Measurements from ENCODE around the gene BUB1B. TPM values are rescaled to one million over a fixed set of nuclear protein-coding genes. Genes with fewer than 3 reads are reported as not detected.

BUB1B gene
- total RNA-seq, 1 donor from 2014 or later = 11.4 TPM

DNA sequence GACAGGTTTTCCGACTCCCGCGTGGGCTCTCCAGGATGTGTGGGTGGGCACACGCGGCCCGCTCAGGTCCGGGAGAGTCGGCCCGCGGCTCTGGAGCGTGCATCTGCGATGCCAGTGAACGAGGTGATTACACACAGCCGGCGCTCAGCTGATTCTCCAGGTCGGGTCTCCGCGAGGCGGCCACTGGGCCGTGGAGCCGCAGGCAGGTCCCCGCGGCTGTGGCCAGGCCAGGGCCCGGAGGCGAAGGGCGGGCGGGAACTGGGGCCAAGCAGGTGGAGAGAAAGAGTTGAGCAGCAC is 91.2 kb downstream of the BUB1B start:
- no peak for DNase-seq (ENCODE audit: low spot score in 2 of 2)
- no peak for FAIRE-seq

DNA sequence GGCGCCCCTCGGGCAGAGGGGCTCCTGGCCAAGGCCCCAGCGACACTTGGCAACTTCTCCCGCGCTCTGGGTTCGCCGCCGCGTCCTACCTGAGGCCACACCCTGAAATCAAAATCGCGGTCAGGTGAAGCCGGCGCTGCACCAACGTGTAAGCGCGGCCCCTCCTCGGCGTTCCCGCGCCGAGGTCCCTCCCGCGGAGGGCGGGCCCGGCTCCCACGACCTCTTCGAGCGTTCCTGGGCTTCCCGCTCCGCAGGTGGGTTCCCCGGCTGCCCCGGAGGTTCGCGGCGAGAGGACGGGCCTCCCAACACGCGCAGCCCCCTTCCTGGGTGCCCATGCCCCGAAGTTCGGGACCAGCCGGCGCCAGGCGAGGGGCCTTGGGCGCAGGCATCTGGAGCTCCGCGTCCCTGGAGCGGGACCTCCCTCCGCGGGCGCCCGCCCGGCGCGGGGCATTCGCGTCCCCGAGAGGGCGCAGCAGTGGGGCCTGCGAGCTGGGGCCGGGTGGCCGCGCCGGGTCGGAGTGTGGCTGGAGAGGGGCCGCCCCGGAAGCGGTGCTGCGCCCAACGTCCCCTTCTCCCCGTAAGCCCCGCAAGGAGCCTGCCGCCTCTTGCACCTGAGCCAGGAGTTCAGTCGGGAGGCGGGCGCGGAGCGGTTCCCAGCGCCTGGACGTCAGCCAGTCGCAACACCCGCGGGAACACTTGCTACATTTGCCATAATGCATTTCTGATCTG is 91.7 kb downstream of the BUB1B start:
- no peak for DNase-seq (ENCODE audit: low spot score in 2 of 2)
- no peak for FAIRE-seq

DNA sequence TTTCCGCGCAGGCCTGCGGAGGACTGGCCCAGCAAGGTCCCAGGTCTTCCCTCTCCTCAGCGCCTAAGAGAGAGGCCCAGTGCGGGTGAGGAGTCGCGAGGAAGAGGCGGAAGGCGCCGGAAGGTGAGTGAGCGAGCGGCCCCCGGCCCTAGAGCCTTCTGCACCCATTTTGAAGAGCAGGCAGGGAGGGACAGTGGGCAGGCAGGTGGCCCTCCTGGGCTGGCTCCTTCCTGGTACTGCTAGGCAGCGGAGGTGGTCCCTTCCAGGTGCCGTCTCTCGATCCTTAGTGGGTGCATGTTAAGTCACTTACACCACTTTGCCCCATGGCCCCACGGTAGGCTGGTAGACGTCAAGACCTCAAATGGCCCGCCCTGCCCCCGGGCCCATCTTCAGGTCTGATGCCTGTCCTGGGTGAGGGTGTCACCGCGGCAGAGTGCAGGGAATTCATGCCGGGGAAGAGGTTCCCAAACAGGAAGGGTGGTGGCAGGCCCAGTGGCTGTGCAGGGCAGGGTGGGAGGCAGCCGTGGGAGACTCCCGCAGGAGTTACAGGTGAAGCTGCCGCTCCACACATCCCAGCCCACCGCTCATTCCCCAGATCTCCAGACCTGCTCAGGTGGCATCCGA is 92.4 kb downstream of the BUB1B start:
- FAIRE-seq = no peak
- no peak for DNase-seq (ENCODE audit: low spot score in 2 of 2)

DNA sequence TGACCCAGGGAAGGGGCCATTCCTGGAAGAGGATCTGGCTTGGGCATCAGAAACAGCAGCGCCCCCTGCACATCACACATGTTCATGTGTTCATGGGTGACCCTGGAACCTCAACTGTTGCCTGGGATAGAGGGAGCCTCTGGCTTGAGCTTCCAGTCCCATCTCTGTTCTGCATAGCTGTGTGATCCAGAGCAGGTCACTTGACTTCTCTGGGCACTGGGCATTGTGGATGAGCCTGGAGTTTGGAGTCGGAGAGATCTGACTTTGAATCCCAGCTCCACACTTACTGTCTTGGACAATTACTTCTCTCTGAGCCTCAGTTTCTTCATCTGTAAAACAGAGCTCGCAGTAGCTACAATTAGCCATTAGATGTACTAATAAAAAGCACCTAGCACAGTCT is 93.6 kb downstream of the BUB1B start:
- FAIRE-seq (no peak), DNase-seq (ENCODE audit: low spot score in 2 of 2) (no peak)

- no peak for FAIRE-seq
These were observed 94.2 kb downstream of the BUB1B start for GRCh38 chr15:40255033-40255432.

GRCh38 chr15:40256638-40257235 is 95.9 kb downstream of the BUB1B start:
- DNase-seq (ENCODE audit: low spot score in 2 of 2) = no peak
- no peak for FAIRE-seq

More at GRCh38 chr15:40255033-40255432, 94.2 kb downstream of the BUB1B start:
- no peak for DNase-seq (ENCODE audit: low spot score in 2 of 2)

- FAIRE-seq (no peak), DNase-seq (ENCODE audit: low spot score in 2 of 2) (no peak)
These were observed 97.0 kb downstream of the BUB1B start for GRCh38 chr15:40257656-40258450.

DNA sequence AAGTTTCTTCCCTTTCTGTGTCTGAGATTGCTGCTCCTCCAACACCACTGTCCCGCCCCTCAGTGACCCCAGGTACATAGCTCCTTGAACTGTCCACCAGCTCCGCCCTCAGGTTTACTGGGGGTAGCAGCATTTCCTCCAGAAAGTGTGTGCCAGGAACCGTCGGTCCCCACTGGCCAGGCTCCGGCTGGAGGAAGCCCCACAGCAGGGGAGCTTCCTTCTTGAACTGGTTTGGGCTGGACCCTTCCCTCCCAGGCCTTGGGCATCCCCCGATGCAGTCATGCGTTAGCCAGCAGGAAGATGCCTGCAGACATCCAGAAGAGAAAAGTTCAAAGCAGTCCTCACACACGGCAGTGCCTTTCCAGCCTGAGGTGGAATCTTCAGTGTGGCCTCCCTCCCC is 97.7 kb downstream of the BUB1B start:
- FAIRE-seq (no peak), DNase-seq (ENCODE audit: low spot score in 2 of 2) (no peak)

DNA sequence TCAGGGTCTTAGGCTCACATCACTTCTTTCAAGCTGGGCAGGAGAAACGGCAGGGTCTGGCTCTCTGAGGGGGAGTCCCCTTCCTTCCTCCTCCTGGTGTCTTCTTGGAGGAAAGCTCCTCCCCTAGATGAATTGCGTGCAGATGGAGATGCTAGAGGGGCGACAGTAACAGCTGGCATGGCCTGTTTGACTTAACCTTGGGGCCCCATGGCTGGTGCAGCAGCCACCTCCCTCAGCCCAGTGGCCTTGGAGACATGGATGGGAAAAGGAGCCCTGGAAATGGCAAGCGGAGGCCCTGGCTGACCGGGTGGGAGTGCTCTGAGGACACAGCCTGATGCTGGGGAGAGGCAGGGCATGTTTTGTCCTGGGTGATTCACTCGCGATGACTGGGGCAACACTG is 98.2 kb downstream of the BUB1B start:
- DNase-seq (ENCODE audit: low spot score in 2 of 2) (no peak), FAIRE-seq (no peak)

GRCh38 chr15:40263024-40263754 is 102.3 kb downstream of the BUB1B start:
- DNase-seq (ENCODE audit: low spot score in 2 of 2) (no peak), FAIRE-seq (no peak)

GRCh38 chr15:40264321-40265153 is 103.7 kb downstream of the BUB1B start:
- no peak for FAIRE-seq
- no peak for DNase-seq (ENCODE audit: low spot score in 2 of 2)

- FAIRE-seq = no peak
- DNase-seq (ENCODE audit: low spot score in 2 of 2) = no peak
These were observed 104.5 kb downstream of the BUB1B start for GRCh38 chr15:40265355-40265754.

GRCh38 chr15:40265875-40266274 is 105.0 kb downstream of the BUB1B start:
- DNase-seq (ENCODE audit: low spot score in 2 of 2) (no peak), FAIRE-seq (no peak)

- no peak for FAIRE-seq
- no peak for DNase-seq (ENCODE audit: low spot score in 2 of 2)
These were observed 106.0 kb downstream of the BUB1B start for GRCh38 chr15:40266828-40267304.

- FAIRE-seq (no peak), DNase-seq (ENCODE audit: low spot score in 2 of 2) (no peak)
These were observed 106.8 kb downstream of the BUB1B start for GRCh38 chr15:40267670-40268069.

GRCh38 chr15:40269604-40270003 is 108.7 kb downstream of the BUB1B start:
- FAIRE-seq (no peak), DNase-seq (ENCODE audit: low spot score in 2 of 2) (no peak)

DNA sequence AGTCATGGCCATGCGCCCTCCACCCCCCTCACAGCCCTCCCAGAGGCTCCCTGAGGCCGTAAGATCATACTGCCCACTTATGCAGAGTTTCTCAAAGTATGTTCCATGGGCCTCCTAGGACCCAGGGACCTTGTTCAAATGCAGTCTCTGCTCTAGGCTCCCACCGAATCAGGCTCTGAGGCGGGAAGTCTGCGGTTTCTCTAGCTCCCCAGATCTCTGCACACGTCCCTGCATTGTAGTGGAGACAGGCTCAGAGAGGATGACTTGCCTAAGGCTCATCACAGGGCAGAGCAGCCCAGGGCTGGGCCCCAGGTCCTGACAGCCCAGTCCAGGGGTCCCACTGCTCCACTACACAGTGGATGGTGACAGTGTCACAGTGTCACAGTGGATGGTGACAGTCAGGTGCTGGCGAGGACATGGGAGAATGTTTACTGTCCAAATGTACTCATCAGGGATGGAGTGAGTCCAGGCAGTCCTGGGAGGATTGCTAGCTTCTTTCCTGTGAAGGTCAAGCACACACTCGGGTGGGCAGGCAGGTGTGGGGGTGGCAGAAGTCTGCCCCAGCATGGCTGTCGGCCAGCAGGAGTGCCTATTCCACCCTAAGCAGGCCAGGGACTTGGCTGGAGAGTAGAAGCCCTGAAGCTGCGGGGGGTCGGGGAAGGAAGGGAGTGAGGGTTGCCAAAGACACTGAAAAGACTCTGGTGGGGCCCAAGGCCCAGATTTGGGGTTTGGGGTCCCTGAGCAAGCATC is 109.6 kb downstream of the BUB1B start:
- DNase-seq (ENCODE audit: low spot score in 2 of 2) (no peak), FAIRE-seq (no peak)

Measured in frontal cortex (tissue), 4 donors.